Stomach smooth muscle (tissue), 2 donors: Measurements from ENCODE around the gene ARMCX4.
"Not testable (repeated sequence)": the region's sequence is repeated elsewhere in the genome, so short reads cannot be mapped to it uniquely, and the experiment has no call there.

ENCODE experiments used
- H3K27ac ChIP-seq: one replicate; pipeline ENCODE4 v1.7.0; 2013; ENCODE audit warnings: mild to moderate bottlenecking, low read length, inconsistent platforms
- H3K27me3 ChIP-seq, 2 donors: one replicate each; pipeline ENCODE4 v1.7.0; 2013; ENCODE audit warnings: low read length in 2 of 2; ENCODE audit not compliant: insufficient read depth in 2 of 2, control insufficient read depth in 1 of 2
- H3K36me3 ChIP-seq, 2 donors: one replicate each; pipeline ENCODE4 v1.7.0; 2013; ENCODE audit warnings: low read length in 2 of 2; ENCODE audit not compliant: control insufficient read depth in 2 of 2, insufficient read depth in 2 of 2
- H3K4me1 ChIP-seq: one replicate; pipeline ENCODE4 v1.7.0; 2013; ENCODE audit warnings: low read length; ENCODE audit not compliant: control insufficient read depth, insufficient read depth
- H3K4me3 ChIP-seq, 2 donors: one replicate each; pipeline ENCODE4 v1.7.0; 2013; ENCODE audit warnings: low read length in 2 of 2
- H3K9ac ChIP-seq, 2 donors: one replicate each; pipeline ENCODE4 v1.7.0; 2013; ENCODE audit warnings: low read length in 2 of 2, mild to moderate bottlenecking in 1 of 2
- H3K9me3 ChIP-seq, 2 donors: one replicate each; pipeline ENCODE4 v1.7.0; 2013; ENCODE audit warnings: low read length in 2 of 2; ENCODE audit not compliant: control insufficient read depth in 2 of 2
- donor health status: healthy.
- donor health status: Pancreatic carcinoma.

ARMCX4 gene

DNA sequence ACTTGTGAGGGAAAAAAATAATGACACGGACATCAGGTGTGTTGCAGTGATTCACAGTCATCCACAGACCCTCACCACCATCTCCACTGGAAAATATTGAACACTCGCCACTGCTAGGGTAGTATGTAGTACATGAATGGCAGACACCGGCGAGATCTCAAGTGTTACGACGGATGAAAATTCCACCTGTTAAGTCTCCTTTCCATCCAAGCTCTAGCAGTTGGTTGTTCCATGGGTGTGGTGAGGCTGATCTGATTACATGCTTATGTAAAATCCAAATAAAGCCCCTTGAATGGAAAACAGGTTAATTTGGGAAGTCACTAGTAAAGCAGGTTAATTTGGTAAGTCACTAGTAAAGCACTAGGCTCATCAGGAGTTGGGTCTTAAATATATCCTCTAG is 1.1 kb upstream of the ARMCX4 start:
- H3K4me1 ChIP-seq: peaks cover 6% of the 10 kb centered on the region
- H3K27ac ChIP-seq: no peak overlapping the region
- peaks cover 0 to 4% of the 10 kb centered on the region in 2 donors for H3K27me3 ChIP-seq
- no peak overlapping the region for H3K4me3 ChIP-seq
- no peak overlapping the region for H3K9ac ChIP-seq
- no peaks in the 10 kb centered on the region for H3K9me3 ChIP-seq
- H3K36me3 ChIP-seq: peaks cover 0 to 9% of the 10 kb centered on the region in 2 donors

DNA sequence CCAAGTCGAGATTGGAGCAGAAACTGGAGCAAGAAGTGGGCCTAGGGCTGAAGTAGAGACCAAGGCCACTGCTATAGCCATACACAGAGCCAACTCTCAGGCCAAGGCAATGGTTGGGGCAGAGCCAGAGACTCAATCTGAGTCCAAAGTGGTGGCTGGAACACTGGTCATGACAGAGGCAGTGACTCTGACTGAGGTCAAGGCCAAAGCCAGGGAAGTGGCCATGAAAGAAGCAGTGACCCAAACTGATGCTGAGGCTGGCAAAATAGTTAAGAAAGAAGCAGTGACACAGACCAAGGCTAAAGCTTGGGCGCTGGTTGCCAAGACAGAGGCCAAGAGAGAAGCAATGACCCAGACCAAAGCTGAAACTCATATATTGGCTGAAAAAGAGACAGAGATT is 3.5 kb downstream of the ARMCX4 start:
- Histone ChIP-seq H3K4me1 (peaks cover 6% of the 10 kb centered on the region), H3K27ac (no peak overlapping the region)

DNA sequence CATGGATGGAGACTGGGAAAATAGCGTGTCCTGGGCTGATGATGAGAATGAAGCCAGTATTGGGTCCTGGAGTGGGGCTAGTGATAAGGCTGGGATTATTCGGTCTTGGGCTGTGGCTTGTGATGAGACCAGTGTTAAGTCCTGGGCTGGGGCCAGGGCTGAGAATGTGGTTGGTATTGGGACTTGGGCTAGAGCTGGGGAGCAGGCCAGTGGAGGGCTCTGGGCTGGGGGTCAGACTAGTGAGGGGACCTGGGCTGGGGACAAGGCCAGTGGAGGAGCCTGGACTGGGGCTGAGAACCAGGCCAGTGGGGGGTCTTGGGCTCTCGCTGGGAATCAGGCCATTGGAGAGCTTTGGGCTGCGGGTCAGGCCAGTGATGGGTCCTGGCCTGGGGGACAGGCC is 6.7 kb downstream of the ARMCX4 start:
- no peaks in the 10 kb centered on the region for H3K9me3 ChIP-seq
- no peak overlapping the region for H3K9ac ChIP-seq
- H3K4me1 ChIP-seq: no peaks in the 10 kb centered on the region
- H3K4me3 ChIP-seq: no peak overlapping the region
- H3K36me3 ChIP-seq: peaks cover 0 to 13% of the 10 kb centered on the region in 2 donors
- peaks cover 0 to 6% of the 10 kb centered on the region in 2 donors for H3K27me3 ChIP-seq
- H3K27ac ChIP-seq: no peak overlapping the region

More for the DNA sequence above, 3.5 kb downstream of the ARMCX4 start:
- no peaks in the 10 kb centered on the region for H3K9me3 ChIP-seq
- H3K4me3 ChIP-seq: no peak overlapping the region
- H3K27me3 ChIP-seq: peaks cover 0 to 6% of the 10 kb centered on the region in 2 donors
- no peak overlapping the region for H3K9ac ChIP-seq
- peaks cover 0 to 13% of the 10 kb centered on the region in 2 donors for H3K36me3 ChIP-seq

DNA sequence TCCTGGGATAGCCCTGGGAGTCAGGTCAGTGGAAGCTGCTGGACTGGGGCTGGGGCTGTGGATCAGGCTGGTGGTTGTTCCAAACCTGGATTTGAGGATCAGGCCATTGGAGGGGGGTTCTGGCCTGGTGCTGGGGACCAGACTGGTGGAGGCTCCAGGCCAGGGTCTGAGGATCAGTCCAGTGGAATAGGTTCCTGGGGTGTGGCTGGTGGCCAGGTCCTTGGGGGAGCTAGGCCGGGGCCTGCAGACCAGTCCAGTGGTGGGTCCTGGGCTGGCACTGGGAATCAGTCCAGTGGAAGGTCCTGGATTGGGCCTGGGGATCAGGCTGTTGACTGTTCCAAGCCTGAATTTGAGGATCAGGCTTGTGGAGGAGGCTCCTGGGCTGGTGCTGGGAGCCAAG is 8.0 kb downstream of the ARMCX4 start:
- H3K27me3 ChIP-seq: peaks cover 0 to 2% of the 10 kb centered on the region in 2 donors
- no peak overlapping the region for H3K9ac ChIP-seq
- H3K4me1 ChIP-seq: no peaks in the 10 kb centered on the region
- H3K4me3 ChIP-seq: no peak overlapping the region
- H3K27ac ChIP-seq: no peak overlapping the region
- H3K9me3 ChIP-seq: no peaks in the 10 kb centered on the region
- peaks cover 0 to 10% of the 10 kb centered on the region in 2 donors for H3K36me3 ChIP-seq

DNA sequence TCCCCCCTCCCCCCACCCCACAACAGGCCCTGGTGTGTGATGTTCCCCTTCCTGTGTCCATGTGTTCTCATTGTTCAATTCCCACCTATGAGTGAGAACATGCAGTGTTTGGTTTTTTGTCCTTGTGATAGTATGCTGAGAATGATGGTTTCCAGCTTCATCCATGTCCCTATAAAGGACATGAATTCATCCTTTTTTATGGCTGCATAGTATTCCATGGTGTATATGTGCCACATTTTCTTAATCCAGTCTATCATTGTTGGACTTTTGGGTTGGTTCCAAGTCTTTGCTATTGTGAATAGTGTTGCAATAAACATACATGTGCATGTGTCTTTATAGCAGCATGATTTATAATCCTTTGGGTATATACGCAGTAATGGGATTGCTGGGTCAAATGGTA is 17.7 kb downstream of the ARMCX4 start:
- H3K9me3 ChIP-seq, H3K4me1 ChIP-seq, H3K9ac ChIP-seq, H3K36me3 ChIP-seq, H3K4me3 ChIP-seq, H3K27ac ChIP-seq, H3K27me3 ChIP-seq: not testable (repeated sequence)

DNA sequence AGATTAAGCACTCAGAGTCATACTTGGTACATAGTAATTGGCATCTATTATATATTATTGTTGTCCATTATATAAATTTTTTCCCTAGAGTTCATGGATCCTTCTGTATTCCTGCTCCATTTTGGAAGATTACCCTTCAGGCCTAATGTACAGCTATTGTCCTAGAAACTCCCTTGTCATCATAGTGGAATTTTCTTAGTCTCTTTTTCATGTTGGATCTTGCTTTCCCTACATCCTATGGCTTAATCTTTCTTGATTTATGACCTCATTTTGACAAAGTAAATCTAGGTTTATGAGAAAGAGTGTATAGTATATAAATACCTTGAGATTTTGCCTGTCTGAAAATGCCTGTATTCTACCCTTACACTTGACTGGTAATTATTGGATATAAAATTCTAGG is 22.1 kb downstream of the ARMCX4 start:
- H3K4me3 ChIP-seq: no peak overlapping the region
- H3K36me3 ChIP-seq: peaks cover 3 to 5% of the 10 kb centered on the region in 2 donors

DNA sequence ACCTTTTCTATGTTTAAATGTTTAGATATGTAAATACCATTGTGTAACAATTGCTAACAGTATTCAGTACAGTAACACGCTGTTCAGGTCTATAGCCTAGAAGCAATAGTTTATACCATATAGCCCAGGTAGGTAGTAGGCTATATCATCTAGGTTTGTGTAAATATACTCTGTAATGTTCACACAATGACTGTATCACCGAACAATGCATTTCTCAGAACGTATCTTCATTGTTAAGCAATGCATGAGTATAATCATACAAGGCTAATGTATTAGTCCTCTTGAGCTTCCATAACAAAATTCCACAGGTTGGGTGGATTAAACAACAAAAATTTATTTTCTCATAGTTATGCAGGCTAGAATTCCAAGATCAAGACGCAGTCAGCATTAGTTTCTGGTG is 22.7 kb downstream of the ARMCX4 start:
- H3K27ac ChIP-seq: no peak overlapping the region
- H3K4me3 ChIP-seq: no peak overlapping the region
- H3K36me3 ChIP-seq: peaks cover 3 to 5% of the 10 kb centered on the region in 2 donors
- H3K4me1 ChIP-seq: no peaks in the 10 kb centered on the region
- no peaks in the 10 kb centered on the region for H3K27me3 ChIP-seq
- no peaks in the 10 kb centered on the region for H3K9me3 ChIP-seq
- H3K9ac ChIP-seq: no peak overlapping the region

More for the DNA sequence above, 22.1 kb downstream of the ARMCX4 start:
- H3K4me1 ChIP-seq: no peaks in the 10 kb centered on the region
- no peak overlapping the region for H3K27ac ChIP-seq
- H3K9me3 ChIP-seq: no peaks in the 10 kb centered on the region
- H3K27me3 ChIP-seq: no peaks in the 10 kb centered on the region
- no peak overlapping the region for H3K9ac ChIP-seq

DNA sequence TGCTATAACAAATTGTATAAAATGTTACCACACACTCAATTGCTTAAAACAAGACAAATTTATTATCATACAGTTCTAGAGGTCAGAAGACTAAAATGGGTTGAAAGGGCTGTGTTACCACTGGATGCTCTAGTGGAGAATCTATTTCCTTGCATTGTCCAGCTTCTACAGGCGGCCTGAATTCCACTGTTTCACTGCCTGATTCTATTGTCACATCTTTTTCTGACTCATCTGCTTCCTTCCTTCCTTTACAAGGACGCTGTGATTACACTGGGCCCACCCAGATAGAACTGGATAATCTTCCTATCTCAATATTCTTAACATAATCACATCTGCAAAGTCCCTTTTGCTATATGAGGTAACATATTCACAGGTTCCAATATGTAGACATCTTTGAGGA is 45.7 kb downstream of the ARMCX4 start:
- H3K9ac ChIP-seq: no peak overlapping the region
- H3K27ac ChIP-seq: no peak overlapping the region
- no peak overlapping the region for H3K4me3 ChIP-seq
- peaks cover 5% of the 10 kb centered on the region in 2 donors for H3K36me3 ChIP-seq
- H3K27me3 ChIP-seq: no peaks in the 10 kb centered on the region
- no peaks in the 10 kb centered on the region for H3K9me3 ChIP-seq
- H3K4me1 ChIP-seq: no peaks in the 10 kb centered on the region
